Amniotic epithelial cell (primary cell): ENCODE results near the gene F3.
"Not testable (repeated sequence)": the region's sequence is repeated elsewhere in the genome, so short reads cannot be mapped to it uniquely, and the experiment has no call there.

Experiments
- DNase-seq: peaks from one replicate; pipeline ENCODE4 v3.0.0-alpha.2; 2010; ENCODE audit warnings: low read depth

The F3 gene

GRCh38 chr1:94541246-94542087 lies at the start of gene F3:
Gene F3, minus strand, starts transcription at chr1:94541759. Its CDS starts 123 bp downstream, at chr1:94541636.
- peak; percentile 87 for DNase-seq

DNA sequence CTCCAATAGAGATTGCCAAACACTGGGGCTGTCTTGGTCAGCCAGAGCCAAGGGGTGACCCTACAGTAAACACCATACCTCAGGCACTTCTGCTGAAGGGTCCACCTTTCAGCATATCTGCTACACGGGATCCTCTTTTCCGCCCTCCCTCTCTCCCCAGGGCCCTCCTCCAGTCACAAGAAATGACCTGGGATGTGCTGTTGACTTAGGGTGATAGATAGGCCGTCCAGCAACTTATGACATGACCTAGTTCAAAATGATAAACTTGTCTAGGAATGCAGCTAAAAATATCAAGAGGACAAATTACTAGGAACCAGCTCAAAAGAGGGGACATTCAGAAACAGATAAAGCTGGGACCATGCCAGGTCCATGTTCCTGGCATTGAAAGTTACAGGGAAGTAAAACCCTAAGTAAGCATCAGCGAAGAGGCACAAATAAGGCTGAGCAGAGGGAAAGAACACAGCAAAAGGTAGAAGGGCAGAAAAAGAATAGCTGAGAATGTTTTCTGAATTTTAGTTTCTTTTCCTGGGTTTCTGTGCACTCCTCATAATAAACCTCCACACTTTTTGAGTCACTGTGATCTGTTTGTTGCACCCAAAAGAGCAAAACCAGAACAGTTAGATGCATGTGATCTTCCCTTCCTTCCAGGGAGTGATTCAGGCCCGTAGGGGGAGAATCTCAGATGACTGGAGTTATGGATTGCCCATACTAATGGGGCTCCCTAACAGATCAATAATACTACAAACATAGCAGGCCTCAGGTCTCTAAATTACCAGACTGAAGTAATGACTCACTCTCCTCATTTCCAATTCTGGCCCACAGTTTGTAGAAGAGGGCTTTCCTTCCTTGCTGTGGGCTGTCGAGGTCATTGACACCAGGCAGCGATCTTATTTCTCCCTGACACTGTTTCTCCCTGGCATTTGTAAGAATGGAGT lies 48.9 kb upstream of the F3 start:
- peak; percentile 32 for DNase-seq

DNA sequence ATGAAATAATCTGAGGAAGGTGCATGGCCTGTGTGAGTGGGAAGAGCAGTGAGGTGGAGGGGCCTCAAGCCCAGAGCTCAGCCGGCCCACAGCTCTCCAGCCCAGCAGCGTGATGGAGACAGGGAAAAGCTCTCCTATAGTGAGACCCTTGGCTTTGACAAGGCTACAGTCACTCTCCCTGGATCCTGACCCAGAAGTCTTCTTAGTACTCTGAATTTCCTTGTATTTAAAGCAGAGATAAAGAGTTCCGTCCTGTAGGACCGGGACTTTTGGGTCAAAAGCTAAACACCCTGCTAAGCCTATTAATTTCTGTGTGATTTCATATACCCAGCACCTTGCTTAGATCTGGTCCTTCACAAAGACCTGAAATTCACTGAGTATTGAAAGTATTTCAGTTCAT lies 48.2 kb upstream of the F3 start:
- no peak for DNase-seq

DNA sequence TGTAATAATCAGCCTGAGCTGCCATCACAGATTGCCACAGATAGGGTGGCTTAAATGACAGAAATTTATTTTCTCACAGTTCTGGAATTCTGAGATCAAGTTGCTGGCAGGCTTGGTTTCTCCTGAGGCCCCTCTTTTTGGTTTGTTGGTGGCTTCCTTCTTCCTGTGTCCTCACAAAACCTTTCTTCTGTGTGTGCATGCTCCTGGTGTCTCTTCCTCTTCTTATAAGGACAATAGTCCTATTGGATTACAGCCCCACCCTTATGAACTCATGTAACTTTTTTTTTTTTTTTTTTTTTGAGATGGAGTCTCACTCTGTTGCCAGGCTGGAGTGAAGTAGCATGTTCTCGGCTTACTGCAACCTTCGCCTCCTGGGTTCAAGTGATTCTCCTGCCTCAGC lies 41.0 kb upstream of the F3 start:
- DNase-seq = no peak

- DNase-seq = peak; percentile 38
These were observed 39.0 kb upstream of the F3 start for GRCh38 chr1:94580367-94581115.

- peak; percentile 92 for DNase-seq
These were observed 38.3 kb upstream of the F3 start for GRCh38 chr1:94579876-94580294.

- DNase-seq = peak; percentile 56
These were observed 37.3 kb upstream of the F3 start for GRCh38 chr1:94578856-94579255.

DNA sequence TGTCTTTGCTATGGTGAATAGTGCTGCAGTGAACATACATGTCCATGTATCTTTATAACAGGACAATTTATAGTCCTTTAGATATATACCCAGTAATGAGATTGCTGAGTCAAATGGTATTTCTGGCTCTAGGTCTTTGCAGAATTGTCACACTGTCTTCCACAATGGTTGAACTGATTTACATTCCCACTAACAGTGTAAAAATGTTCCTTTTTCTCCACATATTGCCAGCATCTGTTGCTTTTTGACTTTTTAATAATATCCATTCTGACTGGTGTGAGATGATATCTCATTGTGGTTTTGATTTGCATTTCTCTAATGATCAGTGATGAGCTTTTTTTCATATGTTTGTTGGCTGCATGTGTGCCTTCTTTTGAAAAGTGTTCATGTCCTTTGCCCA lies 32.4 kb upstream of the F3 start:
- not testable (repeated sequence) for DNase-seq

GRCh38 chr1:94572780-94573179 lies 31.2 kb upstream of the F3 start:
- DNase-seq = no peak

DNA sequence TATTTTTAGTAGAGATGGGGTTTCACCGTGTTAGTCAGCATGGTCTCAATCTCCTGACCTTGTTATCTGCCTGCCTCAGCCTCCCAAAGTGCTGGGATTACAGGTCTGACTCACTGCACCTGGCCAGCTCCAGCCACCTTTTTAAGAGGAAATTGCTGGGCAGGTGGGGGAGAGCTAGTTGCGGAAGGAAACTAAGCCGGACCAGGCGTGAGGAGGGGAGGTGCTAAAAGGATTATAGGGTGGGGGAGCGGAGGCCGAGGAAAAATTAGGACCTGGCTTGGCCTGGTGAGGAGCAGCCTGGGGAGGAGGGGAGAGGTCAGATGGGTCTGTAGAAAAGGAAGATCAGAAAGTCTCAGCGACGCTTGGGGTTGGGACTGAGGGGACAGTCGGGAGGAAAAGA lies 29.4 kb upstream of the F3 start:
- not testable (repeated sequence) for DNase-seq

GRCh38 chr1:94568806-94569205 lies 27.2 kb upstream of the F3 start:
- DNase-seq = peak; percentile 31

- DNase-seq = not testable (repeated sequence)
These were observed 26.5 kb upstream of the F3 start for GRCh38 chr1:94567975-94568607.

DNA sequence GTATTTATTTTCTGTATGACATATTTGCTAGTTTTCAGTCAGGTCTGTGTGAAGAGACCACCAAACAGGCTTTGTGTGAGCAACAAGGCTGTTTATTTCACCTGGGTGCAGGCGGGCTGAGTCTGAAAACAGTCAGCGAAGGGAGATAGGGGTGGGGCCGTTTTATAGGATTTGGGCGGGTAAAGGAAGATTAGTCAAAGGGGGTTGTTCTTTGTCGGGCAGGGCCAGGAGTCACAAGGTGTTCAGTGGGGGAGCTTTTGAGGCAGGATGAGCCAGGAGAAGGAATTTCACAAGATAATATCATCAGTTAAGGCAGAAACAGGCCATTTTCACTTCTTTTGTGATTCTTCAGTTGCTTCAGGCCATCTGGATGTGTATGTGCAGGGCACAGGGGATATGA lies 24.9 kb upstream of the F3 start:
- not testable (repeated sequence) for DNase-seq

GRCh38 chr1:94565901-94566300 lies 24.3 kb upstream of the F3 start:
- no peak for DNase-seq

- DNase-seq = no peak
These were observed 21.1 kb upstream of the F3 start for GRCh38 chr1:94562519-94563260.

- DNase-seq = no peak
These were observed 18.8 kb upstream of the F3 start for GRCh38 chr1:94560333-94560732.

- DNase-seq = no peak
These were observed 18.4 kb upstream of the F3 start for GRCh38 chr1:94559921-94560320.

GRCh38 chr1:94555091-94555490 lies 13.5 kb upstream of the F3 start:
- DNase-seq = no peak

DNA sequence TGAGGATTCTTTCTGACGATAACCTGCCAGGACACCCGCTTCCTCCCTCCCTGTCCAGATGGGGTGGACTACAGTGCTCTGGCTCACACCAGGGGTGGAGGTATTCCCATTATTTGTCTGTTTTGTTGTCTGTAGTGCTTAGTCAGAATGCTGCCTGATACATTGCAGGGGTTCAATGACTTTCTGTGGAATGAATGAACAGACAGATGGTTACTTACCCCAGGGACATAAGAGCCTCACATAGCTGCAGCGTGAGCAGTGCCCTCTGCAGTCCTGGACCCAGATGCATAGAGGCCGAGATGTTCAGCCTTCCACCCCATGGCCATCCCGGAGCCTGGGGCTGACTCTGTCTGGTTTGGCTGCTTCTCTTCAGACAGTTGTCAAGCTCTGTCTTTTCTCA lies 13.0 kb upstream of the F3 start:
- no peak for DNase-seq

DNA sequence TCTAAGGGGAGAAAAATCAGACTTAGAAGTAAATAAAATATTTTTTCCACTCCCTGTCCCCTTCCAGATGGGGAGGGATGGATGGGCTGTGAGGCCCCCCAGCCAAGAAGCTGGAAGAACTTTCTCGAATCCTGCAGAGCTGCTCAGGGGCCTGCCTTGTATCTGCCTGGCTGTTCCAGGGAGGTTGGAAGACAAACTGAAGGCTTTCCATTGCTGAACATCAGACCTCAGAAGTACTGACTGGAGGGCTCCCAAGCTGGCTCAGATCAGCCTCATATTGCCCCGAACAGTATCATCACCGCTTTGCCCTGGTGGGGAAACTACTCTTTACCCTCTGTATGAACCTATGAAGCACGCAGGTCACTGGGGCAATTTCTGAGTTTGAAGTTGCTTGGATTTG lies 12.4 kb upstream of the F3 start:
- no peak for DNase-seq

GRCh38 chr1:94553323-94553730 lies 11.8 kb upstream of the F3 start:
- no peak for DNase-seq
